Ovary (tissue), 1 donor: Measurements from ENCODE around the gene TBCD.

Source experiments
- EP300 ChIP-seq: sonication (generic); formaldehyde crosslinking; IDR thresholded peaks from one replicate; pipeline ENCODE4 v1.6.1; 2017; ENCODE audit warnings: antibody characterized with exemption
- POLR2A ChIP-seq: fragments of 450-650 bp; IDR thresholded peaks from one replicate; pipeline ENCODE4 v1.6.1; 2017; ENCODE audit warnings: antibody characterized with exemption, mild to moderate bottlenecking, moderate library complexity

DNA sequence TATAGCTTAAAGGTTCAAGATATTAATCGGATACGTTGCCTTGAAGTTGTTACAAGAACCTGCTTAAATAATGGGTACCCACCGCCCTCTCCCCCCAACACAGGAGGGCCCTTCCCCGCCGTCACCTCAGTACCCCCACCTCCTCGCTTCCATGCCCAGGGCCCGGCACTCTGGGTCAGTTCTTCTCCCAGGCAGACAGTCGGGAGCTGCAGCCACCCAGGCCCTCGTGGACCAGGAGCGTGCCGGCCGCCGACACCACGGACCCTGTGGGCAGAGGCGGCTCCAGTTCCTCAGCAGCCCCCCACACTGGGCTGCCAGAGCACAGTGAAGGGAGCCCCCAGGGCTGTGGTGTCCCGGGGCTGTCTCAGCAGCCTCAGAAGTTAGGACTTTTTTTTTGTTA lies 168.8 kb downstream of the TBCD start:
- TF ChIP-seq EP300 (no peak), POLR2A (no peak)
